ENCODE data around the gene ZNF124.
"Not testable (repeated sequence)": the region's sequence is repeated elsewhere in the genome, so short reads cannot be mapped to it uniquely, and the experiment has no call there.

Gene ZNF124

DNA sequence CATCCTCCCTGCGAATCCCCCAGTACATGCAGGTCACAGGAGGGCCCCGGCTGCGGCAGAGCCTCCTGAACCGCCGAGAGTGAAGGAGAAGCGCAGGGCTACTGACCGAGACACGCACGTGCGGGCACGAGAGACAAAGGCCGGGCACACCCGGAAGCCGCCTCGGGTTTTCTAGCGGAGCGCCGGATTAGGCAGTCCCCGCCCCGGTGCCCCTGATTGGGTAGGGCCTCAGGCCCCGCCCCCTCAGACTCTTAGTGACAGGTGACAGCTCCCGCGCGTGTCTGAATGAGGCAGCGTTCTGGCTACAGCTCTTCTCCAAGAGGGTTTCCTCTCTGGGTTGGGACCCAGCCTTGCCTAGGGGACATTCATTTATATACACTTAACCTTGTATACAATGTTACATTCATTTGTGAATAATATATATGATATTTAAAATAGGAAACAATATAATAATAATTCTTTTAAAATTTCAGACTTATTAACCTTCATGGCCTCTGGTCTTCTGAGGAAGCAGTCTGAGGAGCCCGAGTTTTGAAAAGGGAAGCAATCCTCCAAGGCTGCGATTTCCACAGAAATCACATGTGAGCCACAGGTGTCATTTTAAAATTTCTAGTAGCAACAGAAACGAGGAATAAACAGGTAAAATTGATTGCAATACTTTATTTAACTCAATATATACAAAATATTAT, at the start of gene ZNF124:
Gene ZNF124 (minus strand): TSS at position 146 of the 689 bp plus-strand sequence. CDS start 143 bp downstream, at position 3.
- not testable (repeated sequence) for H2AFZ ChIP-seq (ENCODE audit: low read depth, low read length, severe bottlenecking); H3K9ac ChIP-seq (ENCODE audit: low read length); H3K27ac ChIP-seq (ENCODE audit: low read depth, low read length)

DNA sequence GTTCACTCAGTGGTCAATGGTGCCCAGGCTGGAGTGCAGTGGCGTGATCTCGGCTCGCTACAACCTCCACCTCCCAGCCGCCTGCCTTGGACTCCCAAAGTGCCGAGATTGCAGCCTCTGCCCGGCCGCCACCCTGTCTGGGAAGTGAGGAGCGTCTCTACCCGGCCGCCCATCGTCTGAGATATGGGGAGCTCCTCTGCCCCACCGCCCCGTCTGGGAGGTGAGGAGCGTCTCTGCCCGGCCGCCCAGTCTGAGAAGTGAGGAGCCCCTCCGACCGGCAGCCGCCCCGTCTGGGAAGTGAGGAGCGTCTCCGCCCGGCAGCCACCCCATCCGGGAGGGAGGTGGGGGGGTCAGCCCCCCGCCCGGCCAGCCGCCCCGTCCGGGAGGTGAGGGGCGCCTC, 48.5 kb upstream of the ZNF124 start:
- H3K79me2 ChIP-seq (ENCODE audit: insufficient read depth, low read length); H3K36me3 ChIP-seq (ENCODE audit: low read length); H3K4me3 ChIP-seq (ENCODE audit: insufficient read depth, low read length, poor library complexity, severe bottlenecking); H3K27me3 ChIP-seq (ENCODE audit: low read length); H3K4me2 ChIP-seq (ENCODE audit: low read depth, low read length, poor library complexity, severe bottlenecking); H3K9me2 ChIP-seq (replicated peaks; ENCODE audit: insufficient read depth, low read length); H4K20me1 ChIP-seq (ENCODE audit: low read depth, low read length); H3K9me3 ChIP-seq (ENCODE audit: insufficient read depth, low read length); H3K9ac ChIP-seq (ENCODE audit: low read length); H3F3A ChIP-seq (ENCODE audit: insufficient read depth); H2AFZ ChIP-seq (ENCODE audit: low read depth, low read length, severe bottlenecking); H3K27ac ChIP-seq (ENCODE audit: low read depth, low read length): not testable (repeated sequence)

More for the DNA sequence above, at the start of gene ZNF124:
- not testable (repeated sequence) for H3F3A ChIP-seq (ENCODE audit: insufficient read depth); H3K9me3 ChIP-seq (ENCODE audit: insufficient read depth, low read length); H3K27me3 ChIP-seq (ENCODE audit: low read length); H3K36me3 ChIP-seq (ENCODE audit: low read length); H4K20me1 ChIP-seq (ENCODE audit: low read depth, low read length); H3K4me3 ChIP-seq (ENCODE audit: insufficient read depth, low read length, poor library complexity, severe bottlenecking); H3K9me2 ChIP-seq (replicated peaks; ENCODE audit: insufficient read depth, low read length)
- Histone ChIP-seq H3K79me2 (ENCODE audit: insufficient read depth, low read length) (peaks cover 32% of the 10 kb centered on the region), H3K4me2 (ENCODE audit: low read depth, low read length, poor library complexity, severe bottlenecking) (peak within 1 kb of the TSS; percentile 43)

DNA sequence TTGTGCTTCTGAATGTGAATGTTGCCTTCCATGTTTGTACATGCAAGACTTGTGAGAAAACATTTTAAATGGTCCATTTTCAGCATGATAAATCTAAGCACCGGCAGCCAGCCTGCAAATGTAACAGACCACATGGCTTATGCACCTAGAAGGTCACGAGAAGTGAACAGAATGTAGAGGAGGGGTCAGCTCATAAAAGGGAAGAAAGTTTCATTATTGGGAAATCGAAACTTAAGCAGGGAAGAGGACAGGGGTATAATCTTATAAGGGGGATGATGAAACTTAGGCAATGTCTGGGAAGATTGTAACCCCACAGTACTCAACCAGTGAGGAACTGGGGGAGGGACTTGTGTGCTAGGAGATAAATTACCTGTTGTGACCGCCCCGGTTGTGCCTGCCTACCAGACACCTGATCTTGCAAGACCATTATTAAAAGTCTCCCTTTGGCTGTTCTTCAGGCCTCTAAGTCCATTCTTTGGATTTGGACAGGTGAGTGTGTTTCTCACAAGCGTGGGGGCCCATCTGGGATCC, 46.4 kb upstream of the ZNF124 start:
- no peaks in the 10 kb centered on the region; the same call in 1 of the 2 replicates for H3K27me3 ChIP-seq (ENCODE audit: low read length)
- H3K79me2 ChIP-seq (ENCODE audit: insufficient read depth, low read length) = no peaks in the 10 kb centered on the region
- H3K9ac ChIP-seq (ENCODE audit: low read length) = no peak overlapping the region
- H3K9me2 ChIP-seq (replicated peaks; ENCODE audit: insufficient read depth, low read length) = no peaks in the 10 kb centered on the region
- TF ChIP-seq, protein P1, sequence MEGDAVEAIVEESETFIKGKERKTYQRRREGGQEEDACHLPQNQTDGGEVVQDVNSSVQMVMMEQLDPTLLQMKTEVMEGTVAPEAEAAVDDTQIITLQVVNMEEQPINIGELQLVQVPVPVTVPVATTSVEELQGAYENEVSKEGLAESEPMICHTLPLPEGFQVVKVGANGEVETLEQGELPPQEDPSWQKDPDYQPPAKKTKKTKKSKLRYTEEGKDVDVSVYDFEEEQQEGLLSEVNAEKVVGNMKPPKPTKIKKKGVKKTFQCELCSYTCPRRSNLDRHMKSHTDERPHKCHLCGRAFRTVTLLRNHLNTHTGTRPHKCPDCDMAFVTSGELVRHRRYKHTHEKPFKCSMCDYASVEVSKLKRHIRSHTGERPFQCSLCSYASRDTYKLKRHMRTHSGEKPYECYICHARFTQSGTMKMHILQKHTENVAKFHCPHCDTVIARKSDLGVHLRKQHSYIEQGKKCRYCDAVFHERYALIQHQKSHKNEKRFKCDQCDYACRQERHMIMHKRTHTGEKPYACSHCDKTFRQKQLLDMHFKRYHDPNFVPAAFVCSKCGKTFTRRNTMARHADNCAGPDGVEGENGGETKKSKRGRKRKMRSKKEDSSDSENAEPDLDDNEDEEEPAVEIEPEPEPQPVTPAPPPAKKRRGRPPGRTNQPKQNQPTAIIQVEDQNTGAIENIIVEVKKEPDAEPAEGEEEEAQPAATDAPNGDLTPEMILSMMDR (IDR thresholded peaks at IDR 0.05; ENCODE audit: insufficient read depth, low read length, poor library complexity, severe bottlenecking) = no peak
- TF ChIP-seq EZH2phosphoT487 (conservative IDR thresholded peaks at IDR 0.05; ENCODE audit: low read length) = no peak
- no peak overlapping the region for H3K4me3 ChIP-seq (ENCODE audit: insufficient read depth, low read length, poor library complexity, severe bottlenecking)
- no peak overlapping the region for H2AFZ ChIP-seq (ENCODE audit: low read depth, low read length, severe bottlenecking)
- H3F3A ChIP-seq (ENCODE audit: insufficient read depth) = no peaks in the 10 kb centered on the region
- H3K4me2 ChIP-seq (ENCODE audit: low read depth, low read length, poor library complexity, severe bottlenecking) = no peak overlapping the region
- no peaks in the 10 kb centered on the region for H3K36me3 ChIP-seq (ENCODE audit: low read length)
- peaks cover 4% of the 10 kb centered on the region; the same call in 1 of the 2 replicates for H3K9me3 ChIP-seq (ENCODE audit: insufficient read depth, low read length)
- H4K20me1 ChIP-seq (ENCODE audit: low read depth, low read length) = no peaks in the 10 kb centered on the region
- no peak overlapping the region for H3K27ac ChIP-seq (ENCODE audit: low read depth, low read length)

DNA sequence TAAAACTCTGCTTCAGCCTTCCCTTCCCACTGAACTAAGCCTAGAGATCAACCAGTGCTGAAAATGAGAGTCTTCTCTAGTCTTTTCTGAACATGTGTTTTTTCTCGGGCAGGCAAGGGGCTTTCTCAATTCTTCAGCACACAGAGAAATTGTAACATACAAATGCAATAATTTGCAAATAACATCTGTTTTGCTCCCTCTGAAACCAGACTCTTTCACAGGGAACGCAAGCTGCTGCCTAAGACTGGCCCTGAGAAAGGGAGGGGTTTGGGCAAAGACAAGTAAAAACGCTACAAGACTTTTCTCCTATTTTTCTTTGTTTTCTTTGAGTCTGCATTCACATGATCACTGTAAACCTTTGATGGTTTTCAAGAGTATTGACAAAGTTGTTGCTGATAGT, 44.4 kb upstream of the ZNF124 start:
- H3K79me2 ChIP-seq (ENCODE audit: insufficient read depth, low read length) = no peaks in the 10 kb centered on the region
- H3K27me3 ChIP-seq (ENCODE audit: low read length) = no peaks in the 10 kb centered on the region; the same call in 1 of the 2 replicates
- no peak overlapping the region for H3K4me3 ChIP-seq (ENCODE audit: insufficient read depth, low read length, poor library complexity, severe bottlenecking)
- TF ChIP-seq, protein P1 (IDR thresholded peaks at IDR 0.05; ENCODE audit: insufficient read depth, low read length, poor library complexity, severe bottlenecking) = no peak
- no peak overlapping the region for H2AFZ ChIP-seq (ENCODE audit: low read depth, low read length, severe bottlenecking)
- no peak overlapping the region for H3K27ac ChIP-seq (ENCODE audit: low read depth, low read length)
- no peaks in the 10 kb centered on the region for H3K36me3 ChIP-seq (ENCODE audit: low read length)
- no peaks in the 10 kb centered on the region for H4K20me1 ChIP-seq (ENCODE audit: low read depth, low read length)
- H3K9ac ChIP-seq (ENCODE audit: low read length) = no peak overlapping the region
- H3K9me2 ChIP-seq (replicated peaks; ENCODE audit: insufficient read depth, low read length) = no peaks in the 10 kb centered on the region
- no peaks in the 10 kb centered on the region for H3F3A ChIP-seq (ENCODE audit: insufficient read depth)
- H3K4me2 ChIP-seq (ENCODE audit: low read depth, low read length, poor library complexity, severe bottlenecking) = no peak overlapping the region
- H3K9me3 ChIP-seq (ENCODE audit: insufficient read depth, low read length) = peaks cover under 1% of the 10 kb centered on the region; the same call in 1 of the 2 replicates
